ENCODE measurements around the gene MVB12B.
A peak's percentile ranks its signal among the peaks of the same experiment; 100 is the strongest.
"Not testable (repeated sequence)": the region's sequence is repeated elsewhere in the genome, so short reads cannot be mapped to it uniquely, and the experiment has no call there.

MVB12B gene

DNA sequence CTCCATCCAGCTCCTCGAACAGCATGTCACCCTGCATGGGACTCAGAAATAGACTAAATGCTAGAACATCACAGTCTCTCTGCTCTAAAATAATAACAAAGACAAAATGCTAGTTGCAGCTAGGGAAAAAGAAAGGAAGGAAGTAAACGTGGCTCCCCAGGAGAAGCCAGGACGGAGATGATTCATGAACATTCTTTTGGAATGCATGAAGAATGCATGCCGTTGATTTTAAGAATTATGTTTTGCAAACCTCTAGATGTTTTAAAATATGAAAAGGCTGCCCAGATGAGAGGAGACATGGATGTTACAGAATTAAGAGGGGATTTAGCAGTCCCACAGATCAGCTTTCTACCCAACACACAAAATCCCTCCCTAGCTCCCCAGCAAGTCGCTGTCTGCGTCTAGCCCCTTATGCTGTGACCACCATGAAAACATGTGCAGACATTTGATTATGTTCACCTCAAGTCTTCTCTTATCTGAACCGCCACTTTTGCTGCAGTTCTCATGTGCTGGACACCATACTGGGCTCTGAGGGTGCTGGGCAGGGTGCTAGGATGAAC lies 147.7 kb downstream of the MVB12B start:
- DNase-seq (ENCODE audit: low spot score), result no peak

DNA sequence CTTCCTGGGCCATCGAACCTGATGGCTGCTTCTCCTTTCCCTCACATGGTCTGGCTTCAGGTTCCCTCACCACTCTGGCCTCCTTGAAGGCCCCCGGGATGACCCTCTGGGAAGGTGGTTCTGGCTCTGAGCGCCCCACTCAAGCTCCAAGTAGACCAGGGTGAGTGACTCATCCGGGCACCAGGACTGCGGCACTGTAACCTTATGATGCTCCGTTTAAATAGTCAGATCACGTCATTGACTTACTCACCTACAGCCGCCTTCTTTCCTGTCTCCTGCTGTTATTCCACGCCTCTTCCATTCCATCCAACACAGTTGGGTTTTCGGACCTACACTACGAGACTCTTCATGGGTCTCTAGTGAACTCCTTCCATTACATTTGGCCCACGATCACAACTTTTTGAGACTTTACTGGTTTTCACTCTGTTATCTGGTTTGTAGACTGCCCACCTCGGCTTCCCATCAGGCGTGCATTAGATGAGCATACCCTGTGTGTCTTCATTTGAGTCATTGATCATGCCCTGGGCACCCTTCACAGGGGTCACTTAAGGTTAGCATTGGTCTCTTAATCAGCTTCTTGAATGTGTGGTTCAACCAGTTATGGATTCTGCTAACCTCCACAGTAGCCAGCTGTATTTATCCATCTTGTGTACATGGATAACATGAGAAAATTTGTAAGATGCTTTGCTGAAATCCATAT lies 148.3 kb downstream of the MVB12B start:
- DNase-seq (ENCODE audit: low spot score), result no peak

DNA sequence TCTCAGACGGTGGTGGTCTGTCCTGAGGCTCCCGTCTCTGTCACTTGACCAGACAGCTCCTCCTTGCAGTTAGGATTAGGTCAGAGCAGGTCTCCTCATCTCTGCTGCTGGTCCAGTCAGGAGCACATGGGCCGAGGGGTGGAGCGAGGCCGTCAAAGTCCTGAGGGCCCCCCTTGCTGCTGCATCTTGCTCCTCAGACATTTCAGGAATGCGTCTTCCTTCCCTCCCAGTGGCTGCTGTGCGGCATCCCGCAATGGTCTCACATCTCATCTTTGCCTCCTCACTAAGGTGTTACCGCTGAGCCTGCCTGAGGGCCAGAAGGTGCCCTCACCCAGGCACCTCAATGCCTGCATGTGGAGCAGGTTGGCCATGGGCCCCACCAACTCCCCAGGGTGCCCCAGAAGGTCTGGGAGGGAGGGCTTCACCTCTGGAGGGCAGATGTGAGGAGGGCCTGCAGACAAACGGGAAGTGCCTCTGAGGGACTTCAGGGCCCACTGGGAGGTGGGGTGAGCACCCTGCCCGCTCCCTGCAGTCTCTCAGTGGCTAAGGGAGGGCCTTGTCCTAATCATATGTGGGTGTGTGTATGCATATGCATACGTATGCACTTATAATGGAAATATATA lies 149.4 kb downstream of the MVB12B start:
- no peak for DNase-seq (ENCODE audit: low spot score)

DNA sequence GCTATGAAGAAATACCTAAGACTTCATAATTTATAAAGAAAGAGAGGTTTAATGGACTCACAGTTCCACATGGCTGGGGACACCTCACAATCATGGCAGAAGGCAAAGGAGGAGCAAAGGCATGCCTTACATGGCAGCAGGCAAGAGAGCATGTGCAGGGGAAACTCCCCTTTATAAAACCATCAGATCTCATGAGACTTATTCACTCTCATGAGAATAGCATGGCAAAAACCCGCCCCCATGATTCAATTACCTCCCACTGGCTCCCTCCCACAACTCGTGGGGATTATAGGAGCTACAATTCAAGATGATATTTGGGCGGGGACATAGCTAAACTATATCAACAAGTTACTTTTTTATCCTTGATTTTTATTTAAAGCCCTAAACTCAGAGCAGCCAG lies 150.8 kb downstream of the MVB12B start:
- DNase-seq (ENCODE audit: low spot score), result not testable (repeated sequence)

DNA sequence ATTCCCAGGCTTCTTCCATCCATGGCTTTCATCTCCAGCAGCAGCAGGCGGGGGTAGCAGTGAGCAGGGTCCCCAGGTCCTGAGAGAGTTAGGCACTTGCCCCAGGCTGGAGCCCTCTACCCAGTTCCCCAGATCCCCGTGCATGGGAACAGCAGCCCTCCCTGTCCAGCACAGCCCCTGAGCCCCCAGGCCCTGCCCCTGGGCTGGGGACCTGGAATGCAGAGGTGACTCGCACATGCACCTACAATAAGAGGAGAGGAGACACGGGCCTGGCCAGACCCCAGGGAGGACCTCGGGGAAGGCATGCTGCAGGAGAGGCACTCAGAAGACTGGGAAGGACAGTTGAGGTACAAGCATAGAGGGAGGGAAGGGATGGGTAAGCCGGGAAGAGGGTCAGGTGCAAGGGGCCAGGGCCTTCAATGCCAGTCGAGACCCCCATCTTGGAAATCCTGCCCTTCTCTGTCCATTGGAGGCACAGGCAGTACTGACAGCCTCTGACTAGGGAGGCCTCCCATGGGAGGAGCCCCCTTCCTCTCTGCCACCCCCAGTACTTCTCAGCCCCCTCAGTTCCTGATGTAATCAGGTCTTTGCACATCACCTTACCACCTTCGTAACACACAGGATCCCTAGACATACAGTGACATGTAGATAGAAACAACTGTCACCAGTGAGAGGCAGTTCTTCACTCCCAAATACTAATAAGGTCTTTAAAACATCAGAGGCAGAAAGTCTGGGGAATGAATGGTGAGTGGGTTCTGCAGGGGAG lies 151.8 kb downstream of the MVB12B start:
- no peak for DNase-seq (ENCODE audit: low spot score)

DNA sequence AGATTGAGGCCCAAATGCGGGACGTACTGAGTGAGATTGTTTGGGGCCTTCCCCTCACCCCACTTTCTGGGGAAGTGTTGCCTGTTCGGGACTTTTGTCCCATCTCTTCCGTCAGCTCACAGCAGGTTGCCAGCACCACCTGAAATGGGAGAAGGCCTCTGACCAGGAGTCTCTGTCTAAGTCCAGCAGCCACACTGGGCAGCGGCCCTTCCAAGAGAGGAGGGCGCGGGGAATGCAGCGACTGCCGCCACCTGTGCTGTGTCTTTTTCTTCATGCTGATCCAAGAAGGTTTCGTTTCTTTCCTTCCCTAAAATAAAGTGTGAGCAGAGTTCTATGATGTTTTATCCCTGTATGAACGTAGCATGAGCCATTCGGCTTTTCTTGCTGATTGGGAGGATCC lies 152.9 kb downstream of the MVB12B start:
- DNase-seq (ENCODE audit: low spot score), result no peak

DNA sequence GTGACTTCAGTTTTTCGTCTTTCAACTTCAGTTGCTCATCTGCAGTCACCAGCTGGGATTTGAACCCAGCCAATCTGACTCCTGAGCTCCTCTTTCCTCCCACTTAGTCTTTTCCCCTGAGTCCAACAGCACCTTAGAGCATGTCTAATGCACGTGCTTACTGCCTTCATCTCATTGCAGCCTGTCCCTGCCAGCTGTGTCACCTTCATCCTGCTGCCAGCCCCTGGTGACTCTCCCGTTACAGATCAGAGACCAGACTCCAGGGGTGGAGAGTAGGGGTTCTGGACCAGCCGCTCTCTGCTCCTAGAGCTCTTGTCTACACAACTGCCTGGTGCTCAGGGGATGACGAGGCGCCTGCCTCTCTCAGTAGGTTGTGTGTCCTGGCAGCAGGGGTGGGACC lies 154.2 kb downstream of the MVB12B start:
- no peak for DNase-seq (ENCODE audit: low spot score)

DNA sequence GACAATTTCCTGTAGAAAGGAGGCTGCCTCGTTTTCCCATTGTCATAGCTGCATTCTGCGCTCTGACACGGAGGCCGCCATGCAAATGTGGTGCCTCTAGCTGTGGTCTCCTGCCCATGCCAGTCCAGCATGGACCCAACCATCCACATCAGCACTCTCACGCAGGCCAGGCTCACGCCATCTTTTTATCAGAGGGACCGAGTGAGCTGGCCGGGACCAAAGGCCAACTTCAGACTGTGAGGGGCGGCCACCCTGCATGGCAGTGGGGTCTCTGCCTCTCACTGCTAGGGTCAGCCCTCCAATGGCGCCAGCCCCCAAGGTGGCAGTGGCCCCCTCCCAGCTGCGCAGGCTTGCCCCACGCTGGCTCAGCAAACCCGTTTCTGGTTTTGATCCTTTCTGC lies 155.2 kb downstream of the MVB12B start:
- no peak for DNase-seq (ENCODE audit: low spot score)

DNA sequence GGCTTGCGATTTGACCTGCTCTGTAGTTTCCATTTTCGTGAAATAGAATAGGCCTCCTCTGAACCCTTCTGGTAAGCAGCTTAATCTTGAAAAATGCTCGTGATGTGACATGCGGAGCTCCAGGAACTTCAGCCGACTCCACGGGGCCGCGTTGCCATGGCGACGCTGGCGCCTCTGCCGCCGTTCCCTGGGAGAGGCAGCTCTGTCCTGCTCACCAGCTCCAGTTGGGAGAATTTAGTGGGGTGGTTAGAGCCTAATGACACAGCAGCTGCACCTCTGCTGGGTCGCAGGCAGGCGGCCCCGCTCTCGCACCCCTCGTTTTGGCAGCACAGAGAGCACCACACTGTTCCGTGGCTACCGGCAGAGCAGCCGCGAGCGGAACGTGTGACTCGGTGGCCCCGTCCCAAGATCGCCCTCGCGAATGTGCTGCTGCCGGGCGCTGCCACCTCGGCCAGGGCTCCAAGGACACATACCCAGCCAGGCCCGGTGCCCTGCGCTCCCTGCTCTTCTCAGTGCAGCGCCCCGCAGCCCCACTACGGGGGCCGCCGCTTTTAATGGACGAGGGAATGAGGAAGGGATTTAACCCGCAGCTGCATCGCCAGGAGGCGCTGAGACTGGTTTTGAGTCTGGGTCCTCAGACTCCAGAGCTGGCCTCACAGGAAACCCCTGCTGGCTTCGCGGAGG lies 155.9 kb downstream of the MVB12B start:
- no peak for DNase-seq (ENCODE audit: low spot score)

DNA sequence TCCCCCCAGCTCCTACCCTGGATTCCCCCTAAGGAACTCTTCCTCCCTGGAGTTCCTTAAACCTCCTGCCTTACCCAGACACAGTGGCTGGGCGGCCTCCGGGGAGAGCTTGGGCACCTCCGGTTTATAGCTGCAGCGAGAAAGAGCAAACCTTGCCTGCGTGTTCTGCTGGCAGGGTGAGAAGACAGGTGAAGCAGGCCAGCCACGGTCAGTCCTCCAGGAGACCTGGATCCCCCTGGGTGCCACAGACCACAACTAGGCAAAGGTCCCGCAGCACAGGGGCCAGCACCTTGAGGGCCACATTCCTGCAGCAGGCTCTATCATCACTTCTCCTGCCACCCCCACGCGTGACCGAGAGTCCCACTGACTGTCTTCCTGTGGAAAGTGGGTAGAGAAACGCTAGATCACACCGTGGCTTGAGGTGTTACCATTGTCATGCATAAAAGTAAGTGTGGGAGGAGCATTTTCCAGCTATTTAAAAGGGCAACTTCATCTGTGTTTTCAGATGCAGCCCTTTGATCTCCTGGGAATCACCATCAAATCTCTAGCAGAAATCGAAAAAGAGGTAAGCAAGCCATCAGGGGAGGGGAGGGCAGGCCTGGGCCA lies 156.9 kb downstream of the MVB12B start:
- no peak for DNase-seq (ENCODE audit: low spot score)

DNA sequence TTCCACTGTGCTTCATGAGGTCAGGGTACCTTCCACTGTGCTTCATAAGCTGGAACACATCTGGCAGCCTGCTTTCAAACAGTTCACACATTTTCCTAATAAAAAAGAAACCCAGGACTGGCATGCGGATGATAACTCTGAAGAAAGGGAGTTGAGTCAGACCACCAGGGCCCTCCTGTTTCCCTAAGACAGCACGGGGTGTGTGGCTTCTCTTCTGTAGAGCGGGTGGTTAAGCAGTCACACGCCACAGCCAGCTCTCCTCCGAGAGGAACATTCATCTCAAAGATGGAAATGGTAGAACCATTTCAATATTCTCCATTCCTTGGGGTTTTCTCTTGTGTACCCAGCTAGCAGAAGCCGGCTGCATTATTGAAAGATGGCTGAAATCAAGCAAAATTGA lies 159.0 kb downstream of the MVB12B start:
- DNase-seq (ENCODE audit: low spot score), result no peak

DNA sequence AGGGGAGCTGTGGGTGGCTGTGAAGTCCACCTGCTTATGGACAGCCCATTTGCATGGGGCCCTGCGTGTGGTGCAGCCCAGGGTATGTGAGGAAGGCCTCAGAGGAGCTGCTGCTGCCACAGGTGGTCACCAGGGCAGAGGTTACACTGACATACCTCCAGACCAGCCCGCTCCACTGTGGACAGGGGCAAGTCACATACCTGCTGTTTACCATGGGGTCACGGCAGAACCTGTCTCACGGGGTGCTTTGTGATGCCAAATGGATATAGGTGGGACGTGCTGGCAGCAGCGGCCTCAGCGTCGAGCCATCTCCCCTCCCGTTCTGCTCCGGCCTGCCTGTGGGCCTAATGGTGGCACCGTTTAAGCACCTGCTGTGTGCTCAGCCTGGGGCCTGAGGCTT lies 159.6 kb downstream of the MVB12B start:
- no peak for DNase-seq (ENCODE audit: low spot score)

DNA sequence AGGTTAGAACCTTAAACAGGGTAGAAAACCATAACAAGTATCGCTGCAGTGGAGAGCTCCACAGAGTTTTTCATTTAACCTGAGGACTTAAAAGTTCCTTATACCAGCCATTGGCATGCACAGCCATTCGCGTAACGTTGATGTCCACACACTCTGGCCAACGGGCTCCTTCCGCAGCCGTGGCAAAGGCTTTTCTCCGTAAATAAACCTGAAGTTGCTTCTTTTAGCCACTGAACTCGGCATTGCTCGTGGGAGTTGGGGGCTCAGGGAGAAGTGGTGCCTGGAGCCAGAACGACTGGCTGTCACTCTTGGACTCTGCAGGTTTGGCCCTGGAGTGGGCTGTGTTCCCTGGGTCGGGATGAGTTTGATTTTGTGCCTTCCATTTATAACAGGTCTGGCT lies 161.2 kb downstream of the MVB12B start:
- DNase-seq (ENCODE audit: low spot score), result no peak

DNA sequence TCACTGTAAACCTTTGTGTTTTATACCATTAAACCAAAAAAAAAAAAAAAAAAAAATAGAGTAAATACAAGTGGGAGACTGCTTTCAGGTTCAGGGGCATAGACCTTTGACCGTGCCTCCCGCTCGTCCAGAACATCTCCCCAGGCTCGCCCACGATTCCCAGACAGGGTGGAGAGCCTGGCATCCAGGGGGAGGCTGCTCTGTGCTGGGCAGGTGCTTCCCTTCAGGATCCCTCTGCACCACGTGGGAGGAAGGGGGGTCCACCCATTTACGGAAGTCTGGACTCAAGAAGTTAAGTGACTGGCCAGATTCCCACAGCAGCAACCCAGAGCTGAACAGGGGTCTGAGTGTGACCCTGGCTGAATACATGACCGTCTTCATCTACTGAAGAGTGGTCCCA lies 161.7 kb downstream of the MVB12B start:
- DNase-seq (ENCODE audit: low spot score), result no peak

DNA sequence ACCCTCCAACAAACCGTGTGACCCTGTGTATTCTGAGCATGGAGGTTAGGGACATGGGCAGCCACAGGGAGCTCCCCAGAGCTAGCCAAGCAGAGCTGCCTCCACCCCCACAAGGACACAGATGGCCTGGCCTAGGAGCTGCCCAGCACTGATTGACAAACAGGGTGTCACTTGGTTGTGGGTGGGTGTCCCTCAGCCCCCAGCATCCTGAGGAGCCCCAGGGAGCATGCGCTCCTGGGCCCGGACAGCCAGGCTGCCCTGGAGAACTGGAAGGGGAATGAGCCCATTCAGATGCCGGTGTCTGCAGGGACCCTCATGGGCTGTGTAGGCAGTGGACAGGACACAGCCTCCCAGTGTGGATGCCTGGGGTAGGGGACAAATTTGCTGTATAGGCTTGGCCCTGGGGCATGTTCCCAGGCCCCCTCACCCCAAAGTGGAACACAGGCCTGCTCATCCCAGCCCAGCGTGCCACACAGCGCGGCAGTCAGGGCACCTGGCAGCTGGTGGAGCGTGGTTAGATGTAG lies 162.3 kb downstream of the MVB12B start:
- DNase-seq (ENCODE audit: low spot score), result no peak

DNA sequence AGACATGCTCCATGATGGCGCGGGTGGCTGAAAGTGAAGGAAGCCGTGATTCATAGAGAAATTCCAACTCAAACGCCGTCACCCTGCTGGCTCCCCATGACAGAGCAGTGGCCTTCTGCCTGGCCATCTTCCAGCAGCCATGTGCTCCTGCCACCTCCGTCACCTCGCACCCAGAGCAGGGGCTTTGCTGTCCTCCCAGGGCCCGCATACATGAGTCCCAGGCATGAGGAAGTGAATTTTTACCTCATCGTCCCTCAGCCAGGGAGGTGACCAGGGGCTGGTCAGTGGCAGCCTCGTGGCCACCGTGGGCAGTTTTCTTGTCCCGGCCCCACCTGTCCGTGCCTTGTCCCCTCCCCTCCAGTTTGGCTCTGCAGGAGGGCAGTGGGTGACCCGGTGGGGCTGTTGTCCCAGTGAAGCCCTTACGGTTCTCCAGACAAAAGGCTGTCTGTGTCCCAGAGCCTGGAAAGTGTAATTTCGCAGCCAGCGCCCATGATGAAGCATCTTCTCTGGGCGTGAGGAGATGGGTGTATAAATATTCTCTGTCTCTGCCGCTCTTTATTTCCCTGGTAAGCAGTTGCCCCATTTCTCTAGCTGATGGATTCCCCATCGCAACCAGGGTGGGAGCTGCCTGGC lies 163.1 kb downstream of the MVB12B start:
- DNase-seq (ENCODE audit: low spot score), result no peak

DNA sequence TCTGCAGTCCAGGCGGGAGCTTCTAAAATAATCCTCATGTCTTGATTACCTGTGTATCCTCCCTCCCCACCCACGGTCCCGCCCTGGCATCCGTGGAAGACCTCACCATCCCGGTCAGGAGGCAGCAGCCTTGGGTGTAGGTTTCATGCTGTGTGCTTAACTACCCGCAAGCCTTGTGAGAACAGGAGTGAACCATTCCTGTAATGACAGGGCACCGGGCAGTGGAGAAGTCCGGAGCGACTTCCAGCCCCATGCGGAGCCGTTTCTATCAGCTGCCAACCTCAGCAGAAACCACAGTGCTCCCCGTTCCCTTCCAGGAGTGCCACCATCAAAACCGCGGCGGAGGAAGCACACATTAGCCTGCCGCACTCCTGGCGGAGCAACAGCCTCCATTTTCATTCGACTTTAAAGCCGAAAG lies 163.6 kb downstream of the MVB12B start:
- no peak for DNase-seq (ENCODE audit: low spot score)

DNA sequence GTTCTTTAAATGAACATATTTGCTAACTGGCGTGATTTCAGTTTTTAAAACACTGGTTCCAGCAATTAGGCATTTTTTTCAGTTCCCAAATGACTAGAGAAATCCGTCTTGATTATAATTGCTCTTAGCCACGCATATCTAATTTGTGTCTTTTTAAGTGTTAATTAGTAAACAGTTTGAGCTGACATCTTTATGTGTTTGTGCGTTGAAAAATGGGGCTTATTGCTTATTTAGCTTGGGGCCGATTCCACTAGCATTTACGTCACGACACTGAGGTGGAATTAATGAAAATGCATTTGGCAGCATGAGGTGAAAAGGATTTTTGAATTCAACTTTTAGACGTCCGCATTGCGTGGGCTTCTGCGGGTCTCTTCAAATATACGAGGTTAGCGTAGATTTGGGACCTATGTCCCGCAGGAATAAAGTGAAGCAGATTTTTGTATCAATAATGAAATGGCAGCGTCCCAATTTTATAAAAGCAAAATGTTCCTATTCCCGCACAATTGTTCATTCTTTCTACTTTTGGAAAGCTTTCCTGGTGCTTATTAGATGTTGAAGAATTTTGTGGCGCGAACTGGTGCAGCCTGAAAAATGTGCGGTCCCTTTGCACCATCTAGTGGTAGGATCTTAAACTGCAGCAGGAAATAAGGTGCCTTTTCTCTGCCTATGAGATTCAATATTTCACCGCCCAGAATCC lies 164.4 kb downstream of the MVB12B start:
- DNase-seq (ENCODE audit: low spot score), result peak; percentile 56

DNA sequence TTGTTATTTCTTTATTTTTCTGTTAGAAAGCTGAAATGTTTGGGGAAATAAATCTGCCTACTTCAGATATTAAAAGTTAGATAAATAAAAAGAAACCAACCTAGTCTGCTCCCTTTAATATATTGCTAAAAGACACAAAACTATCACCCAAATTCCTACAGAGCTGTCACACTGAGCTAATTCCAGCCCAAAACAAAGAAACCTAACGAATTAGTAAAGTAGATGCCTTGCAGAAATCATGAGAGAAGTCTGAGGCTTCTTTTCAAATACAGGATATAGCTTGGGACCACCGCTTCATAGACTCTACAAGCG lies 164.9 kb downstream of the MVB12B start:
- DNase-seq (ENCODE audit: low spot score), result no peak

DNA sequence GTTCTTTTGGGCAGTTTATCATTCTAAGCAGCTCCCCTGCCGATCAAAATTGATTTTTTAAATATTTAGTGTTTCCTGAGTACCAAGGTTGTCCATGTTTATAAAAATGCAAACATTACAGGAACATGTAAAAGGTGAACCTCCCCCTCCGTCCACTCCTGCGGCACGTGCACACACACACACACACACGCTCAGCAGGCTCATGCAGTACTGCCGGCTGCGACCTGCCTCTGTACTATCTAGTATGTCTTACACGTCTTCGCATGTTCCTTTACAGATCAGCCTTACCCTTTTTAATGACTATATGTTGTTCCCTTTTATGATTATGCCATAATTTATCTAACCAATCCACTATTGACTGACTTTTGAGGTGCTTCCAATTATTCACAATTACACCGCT lies 165.3 kb downstream of the MVB12B start:
- no peak for DNase-seq (ENCODE audit: low spot score)

DNA sequence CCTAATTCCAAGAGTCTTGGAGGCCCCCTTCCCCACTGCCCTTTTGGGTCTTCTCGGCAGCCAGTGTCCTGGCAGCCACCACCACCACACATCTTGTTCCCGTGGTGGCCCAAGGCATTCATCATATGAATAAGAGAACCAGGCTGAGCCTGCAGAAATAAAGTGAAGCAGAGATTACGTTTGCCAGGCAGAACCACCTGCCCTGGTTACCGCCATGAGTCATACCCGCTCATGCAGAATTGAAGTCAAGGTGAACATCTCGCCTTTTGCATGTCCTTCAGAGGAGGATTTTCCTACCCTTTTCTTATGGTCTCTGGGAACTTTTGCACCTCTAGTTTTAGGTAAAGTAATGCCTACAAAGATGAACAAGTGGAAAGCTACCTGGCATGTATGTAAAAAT lies 167.6 kb downstream of the MVB12B start:
- no peak for DNase-seq (ENCODE audit: low spot score)
